Mesenchymal stem cell (in vitro differentiated cells and primary cell): Measurements from ENCODE around the gene NUDT16.

Experiments used
- DNase-seq: peaks from one replicate; pipeline ENCODE4 v3.0.0-alpha.2; 2013
- H2AFZ ChIP-seq: one replicate; pipeline ENCODE4 v1.6.1; 2013; ENCODE audit warnings: low read depth, mild to moderate bottlenecking, control low read depth, inconsistent platforms, low read length, moderate library complexity
- H2AK5ac ChIP-seq: 2 replicates; pipeline ENCODE4 v1.6.1; 2013; ENCODE audit warnings: low read length, moderate library complexity, mild to moderate bottlenecking, inconsistent platforms; ENCODE audit not compliant: severe bottlenecking
- H2BK120ac ChIP-seq: one replicate; pipeline ENCODE4 v1.6.1; 2013; ENCODE audit warnings: low read depth, mild to moderate bottlenecking, inconsistent platforms, low read length, moderate library complexity
- H2BK12ac ChIP-seq, 2 experiments: one replicate each; pipeline ENCODE4 v1.6.1; 2013; ENCODE audit warnings: inconsistent platforms in 2 of 2, low read length in 2 of 2, mild to moderate bottlenecking in 2 of 2, moderate library complexity in 2 of 2, control low read depth in 1 of 2
- H2BK15ac ChIP-seq: one replicate; pipeline ENCODE4 v1.6.1; 2013; ENCODE audit warnings: mild to moderate bottlenecking, low read depth, inconsistent platforms; ENCODE audit not compliant: poor library complexity, severe bottlenecking
- H2BK5ac ChIP-seq: 2 replicates; pipeline ENCODE4 v1.6.1; 2013; ENCODE audit warnings: low read depth, mild to moderate bottlenecking, low read length, control low read depth, inconsistent platforms; ENCODE audit not compliant: poor library complexity, severe bottlenecking
- H3K14ac ChIP-seq, 2 experiments: one replicate each; pipeline ENCODE4 v1.6.1; 2013; ENCODE audit warnings: inconsistent platforms in 2 of 2, low read length in 2 of 2, control low read depth in 1 of 2, mild to moderate bottlenecking in 1 of 2, moderate library complexity in 1 of 2
- H3K18ac ChIP-seq, 2 experiments: one replicate each; pipeline ENCODE4 v1.6.1; 2013; ENCODE audit warnings: inconsistent platforms in 2 of 2, low read length in 2 of 2, control low read depth in 1 of 2, low read depth in 1 of 2, mild to moderate bottlenecking in 1 of 2
- H3K23ac ChIP-seq, 2 experiments: one replicate each; pipeline ENCODE4 v1.6.1; 2013; ENCODE audit warnings: inconsistent platforms in 2 of 2, low read length in 2 of 2, mild to moderate bottlenecking in 2 of 2, moderate library complexity in 2 of 2, control low read depth in 1 of 2
- H3K27ac ChIP-seq: 2 replicates; pipeline ENCODE4 v1.5.1; 2013; ENCODE audit warnings: mild to moderate bottlenecking, moderate library complexity, low read length, control low read depth, inconsistent platforms; ENCODE audit not compliant: poor library complexity, severe bottlenecking
- H3K27me3 ChIP-seq, 2 experiments: 2 replicates each; pipeline versions ENCODE4 v1.6.1 to v1.7.0; 2013; ENCODE audit warnings: low read length in 2 of 2, mild to moderate bottlenecking in 2 of 2, moderate library complexity in 2 of 2, control low read depth in 1 of 2, inconsistent platforms in 1 of 2; ENCODE audit not compliant: control insufficient read depth in 1 of 2, insufficient read depth in 1 of 2
- H3K36me3 ChIP-seq, 2 experiments: 2 replicates each; pipeline versions ENCODE4 v1.6.1 to v1.7.0; 2013; ENCODE audit warnings: low read length in 2 of 2, control low read depth in 1 of 2, inconsistent platforms in 1 of 2, low read depth in 1 of 2, mild to moderate bottlenecking in 1 of 2; ENCODE audit not compliant: insufficient read depth in 2 of 2, control insufficient read depth in 1 of 2
- H3K4ac ChIP-seq, 2 experiments: one replicate each; pipeline ENCODE4 v1.6.1; 2013; ENCODE audit warnings: inconsistent platforms in 2 of 2, low read length in 2 of 2, mild to moderate bottlenecking in 2 of 2, moderate library complexity in 2 of 2, control low read depth in 1 of 2, low read depth in 1 of 2
- H3K4me1 ChIP-seq: 2 replicates; pipeline ENCODE4 v1.6.1; 2013; ENCODE audit warnings: low read depth, low read length, control low read depth; ENCODE audit not compliant: control insufficient read depth, insufficient read depth
- H3K4me2 ChIP-seq: 2 replicates; pipeline ENCODE4 v1.6.1; 2013; ENCODE audit warnings: low read length, mild to moderate bottlenecking, inconsistent platforms; ENCODE audit not compliant: poor library complexity, severe bottlenecking
- H3K4me3 ChIP-seq, 2 experiments: 2 replicates each; pipeline versions ENCODE4 v1.5.1 to v1.7.0; 2013; ENCODE audit warnings: low read length in 2 of 2, mild to moderate bottlenecking in 2 of 2, control low read depth in 1 of 2, low read depth in 1 of 2; ENCODE audit not compliant: insufficient read depth in 1 of 2
- H3K79me1 ChIP-seq: replicated peaks from 2 replicates; pipeline ENCODE4 v1.6.1; 2013; ENCODE audit warnings: mild to moderate bottlenecking, control low read depth, low read length, inconsistent platforms; ENCODE audit not compliant: poor library complexity, severe bottlenecking
- H3K9ac ChIP-seq: 2 replicates; pipeline ENCODE4 v1.7.0; 2013; ENCODE audit warnings: mild to moderate bottlenecking, low read length, moderate library complexity
- H3K9me3 ChIP-seq: 2 replicates; pipeline ENCODE4 v1.7.0; 2013; ENCODE audit warnings: mild to moderate bottlenecking, low read length; ENCODE audit not compliant: control insufficient read depth
- H4K8ac ChIP-seq: one replicate; pipeline ENCODE4 v1.6.1; 2013; ENCODE audit warnings: inconsistent platforms, mild to moderate bottlenecking, low read length, moderate library complexity
- H4K91ac ChIP-seq: one replicate; pipeline ENCODE4 v1.6.1; 2013; ENCODE audit warnings: mild to moderate bottlenecking, low read length, inconsistent platforms
- WGBS: methylation state at CpG from one replicate; pipeline ENCODE4 v1.1.7; 2013; ENCODE audit warnings: mixed read lengths; 5-methylcytosine and 5-hydroxymethylcytosine counted together

The NUDT16 gene

DNA sequence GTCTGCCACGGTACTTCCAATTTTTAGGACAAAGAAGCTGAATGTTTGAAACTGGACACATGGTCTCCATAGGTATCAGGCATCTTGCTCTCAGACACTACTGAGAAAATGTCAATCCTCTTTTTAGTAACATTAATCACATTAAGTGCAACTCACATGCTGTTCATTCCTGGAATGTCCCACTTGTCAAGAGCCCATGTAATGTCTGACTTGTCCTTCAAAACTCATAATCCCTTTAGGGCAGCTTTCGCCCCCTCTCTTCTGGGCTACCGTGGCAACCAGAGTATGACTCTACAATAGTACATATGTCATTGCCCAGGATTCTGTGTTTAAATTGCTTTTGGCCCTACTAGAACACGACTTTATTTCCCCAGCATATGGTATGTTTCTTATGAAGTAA is 12.3 kb downstream of the NUDT16 start:
- 90% methylated on average over 3 of the region's 4 CpGs for WGBS
- H2BK5ac ChIP-seq, result no peak overlapping the region

GRCh38 chr3:131394400-131394799 is 12.8 kb downstream of the NUDT16 start:
- no peak overlapping the region for H3K4me3 ChIP-seq
- H3K14ac ChIP-seq, result no peak overlapping the region
- H2BK15ac ChIP-seq, result no peak overlapping the region
- H3K79me1 ChIP-seq, result no peaks in the 10 kb centered on the region
- no peak overlapping the region for H2AFZ ChIP-seq
- no peak overlapping the region for H3K27ac ChIP-seq
- H4K8ac ChIP-seq, result no peak overlapping the region
- H2AK5ac ChIP-seq, result no peak overlapping the region
- no peaks in the 10 kb centered on the region for H3K4me1 ChIP-seq
- H3K9me3 ChIP-seq, result no peaks in the 10 kb centered on the region
- DNase-seq, result no peak
- H3K23ac ChIP-seq, result no peak overlapping the region
- H2BK120ac ChIP-seq, result no peak overlapping the region
- no peak overlapping the region for H2BK5ac ChIP-seq
- H3K4me2 ChIP-seq, result no peak overlapping the region
- H3K4ac ChIP-seq, result no peak overlapping the region
- H3K18ac ChIP-seq, result no peak overlapping the region
- H2BK12ac ChIP-seq, result no peak overlapping the region
- H3K36me3 ChIP-seq, result no peaks in the 10 kb centered on the region
- H4K91ac ChIP-seq, result no peak overlapping the region
- H3K27me3 ChIP-seq, result no peaks in the 10 kb centered on the region
- H3K9ac ChIP-seq, result no peak overlapping the region

More for the DNA sequence above, 12.3 kb downstream of the NUDT16 start:
- no peak overlapping the region for H2AFZ ChIP-seq
- no peak overlapping the region for H3K4me2 ChIP-seq
- H4K8ac ChIP-seq, result no peak overlapping the region
- no peak overlapping the region for H3K18ac ChIP-seq
- H2BK120ac ChIP-seq, result no peak overlapping the region
- H4K91ac ChIP-seq, result no peak overlapping the region
- no peaks in the 10 kb centered on the region for H3K9me3 ChIP-seq
- H2AK5ac ChIP-seq, result no peak overlapping the region
- no peaks in the 10 kb centered on the region for H3K27me3 ChIP-seq
- H3K4ac ChIP-seq, result no peak overlapping the region
- H3K4me3 ChIP-seq, result no peak overlapping the region
- DNase-seq, result no peak
- H2BK12ac ChIP-seq, result no peak overlapping the region
- no peak overlapping the region for H3K9ac ChIP-seq
- H3K36me3 ChIP-seq, result no peaks in the 10 kb centered on the region
- no peaks in the 10 kb centered on the region for H3K4me1 ChIP-seq
- no peak overlapping the region for H3K14ac ChIP-seq
- no peak overlapping the region for H3K23ac ChIP-seq
- no peaks in the 10 kb centered on the region for H3K79me1 ChIP-seq
- no peak overlapping the region for H2BK15ac ChIP-seq
- no peak overlapping the region for H3K27ac ChIP-seq

- no peak overlapping the region for H2BK12ac ChIP-seq
- H3K9ac ChIP-seq, result no peak overlapping the region
- H2BK120ac ChIP-seq, result no peak overlapping the region
- no peaks in the 10 kb centered on the region for H3K4me1 ChIP-seq
- H3K27ac ChIP-seq, result no peak overlapping the region
- no peaks in the 10 kb centered on the region for H3K36me3 ChIP-seq
- peak overlapping the region in 1 of 2 experiments; percentile 38 for H3K4me3 ChIP-seq
- H4K91ac ChIP-seq, result no peak overlapping the region
- no peak overlapping the region for H2AFZ ChIP-seq
- no peak overlapping the region for H3K14ac ChIP-seq
- no peak overlapping the region for H3K18ac ChIP-seq
- no peak for DNase-seq
- peak overlapping the region in 1 of 2 experiments; percentile 87 for H3K23ac ChIP-seq
- H2BK5ac ChIP-seq, result no peak overlapping the region
- H2AK5ac ChIP-seq, result no peak overlapping the region
- H3K79me1 ChIP-seq, result no peaks in the 10 kb centered on the region
- H3K27me3 ChIP-seq, result no peaks in the 10 kb centered on the region
- no peaks in the 10 kb centered on the region for H3K9me3 ChIP-seq
- H3K4me2 ChIP-seq, result no peak overlapping the region
- no peak overlapping the region for H2BK15ac ChIP-seq
- no peak overlapping the region for H3K4ac ChIP-seq
- no peak overlapping the region for H4K8ac ChIP-seq
These were observed 14.6 kb downstream of the NUDT16 start for GRCh38 chr3:131396170-131396569.

- Histone ChIP-seq H3K9me3 (no peaks in the 10 kb centered on the region), H3K27me3 (no peaks in the 10 kb centered on the region), H3K14ac (no peak overlapping the region), H2AFZ (no peak overlapping the region), H2BK12ac (no peak overlapping the region), H2BK15ac (no peak overlapping the region), H3K36me3 (no peaks in the 10 kb centered on the region), H3K4me3 (no peak overlapping the region), H3K4ac (no peak overlapping the region), H3K4me2 (no peak overlapping the region), H2BK5ac (no peak overlapping the region), H4K91ac (no peak overlapping the region), H3K9ac (no peak overlapping the region), H3K18ac (no peak overlapping the region), H3K23ac (no peak overlapping the region), H4K8ac (no peak overlapping the region), H3K4me1 (no peaks in the 10 kb centered on the region), H3K79me1 (no peaks in the 10 kb centered on the region), H2BK120ac (no peak overlapping the region), H3K27ac (no peak overlapping the region), H2AK5ac (no peak overlapping the region)
- WGBS, result 66% methylated on average over 3 of the region's 4 CpGs
- DNase-seq, result no peak
These were observed 16.3 kb downstream of the NUDT16 start for GRCh38 chr3:131397889-131398288.
